GM23248 (cell line): ENCODE data around the gene PRR5L.

Experiments
- EZH2 ChIP-seq: fragments of 200-600 bp; sonication (generic); IDR thresholded peaks from 2 replicates; pipeline ENCODE4 v1.6.1; 2018; ENCODE audit warnings: antibody characterized with exemption, mild to moderate bottlenecking; ENCODE audit not compliant: insufficient read depth, poor library complexity, severe bottlenecking
- EZH2phosphoT487 ChIP-seq: fragments of 200-600 bp; sonication (generic); IDR thresholded peaks from 2 replicates; pipeline ENCODE4 v1.6.1; 2018; ENCODE audit warnings: antibody characterized with exemption, moderate library complexity, mild to moderate bottlenecking, low read depth; ENCODE audit not compliant: insufficient read depth

- TF ChIP-seq EZH2phosphoT487 (no peak), EZH2 (no peak)
Measured at GRCh38 chr11:36251823-36252222, 44.3 kb upstream of the PRR5L start.
